Mammary epithelial cell (primary cell): ENCODE results near the gene ZC3H7B.

Experiments
- EZH2 ChIP-seq: IDR thresholded peaks from 2 replicates; pipeline ENCODE4 v1.6.1; 2012; ENCODE audit warnings: low read length, inconsistent platforms, borderline replicate concordance
- TF ChIP-seq, protein P1 (sequence below), 2 donors: IDR thresholded peaks in 1 of 2; conservative IDR thresholded peaks in 1 of 2; 2 replicates each; pipeline ENCODE4 v1.5.1; 2011 to 2012; ENCODE audit warnings: inconsistent platforms in 2 of 2, low read length in 2 of 2, mild to moderate bottlenecking in 2 of 2, control low read depth in 1 of 2, low read depth in 1 of 2; ENCODE audit not compliant: insufficient read depth in 1 of 2; ENCODE audit errors: extremely low read depth in 1 of 2

DNA sequence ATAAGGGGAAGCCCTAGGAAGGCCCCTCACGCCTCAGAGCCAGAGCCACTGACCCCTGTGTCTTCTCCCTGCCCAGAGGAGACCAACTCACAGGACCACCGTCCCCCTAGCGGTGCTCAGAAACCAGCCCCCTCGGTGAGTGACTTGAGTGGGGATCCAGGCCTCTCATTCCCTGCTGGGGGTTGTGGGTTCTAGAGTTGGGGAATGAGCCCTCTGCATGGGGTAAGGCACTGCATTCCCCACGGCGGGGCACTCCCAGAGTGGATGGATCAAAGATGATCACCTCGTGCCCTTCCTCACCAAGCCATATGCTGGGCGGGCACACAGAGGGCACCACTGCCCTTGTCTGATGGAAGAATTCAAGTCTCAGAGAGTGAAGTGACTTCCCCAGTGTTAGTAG is 39.7 kb downstream of the ZC3H7B start:
- TF ChIP-seq, protein P1, sequence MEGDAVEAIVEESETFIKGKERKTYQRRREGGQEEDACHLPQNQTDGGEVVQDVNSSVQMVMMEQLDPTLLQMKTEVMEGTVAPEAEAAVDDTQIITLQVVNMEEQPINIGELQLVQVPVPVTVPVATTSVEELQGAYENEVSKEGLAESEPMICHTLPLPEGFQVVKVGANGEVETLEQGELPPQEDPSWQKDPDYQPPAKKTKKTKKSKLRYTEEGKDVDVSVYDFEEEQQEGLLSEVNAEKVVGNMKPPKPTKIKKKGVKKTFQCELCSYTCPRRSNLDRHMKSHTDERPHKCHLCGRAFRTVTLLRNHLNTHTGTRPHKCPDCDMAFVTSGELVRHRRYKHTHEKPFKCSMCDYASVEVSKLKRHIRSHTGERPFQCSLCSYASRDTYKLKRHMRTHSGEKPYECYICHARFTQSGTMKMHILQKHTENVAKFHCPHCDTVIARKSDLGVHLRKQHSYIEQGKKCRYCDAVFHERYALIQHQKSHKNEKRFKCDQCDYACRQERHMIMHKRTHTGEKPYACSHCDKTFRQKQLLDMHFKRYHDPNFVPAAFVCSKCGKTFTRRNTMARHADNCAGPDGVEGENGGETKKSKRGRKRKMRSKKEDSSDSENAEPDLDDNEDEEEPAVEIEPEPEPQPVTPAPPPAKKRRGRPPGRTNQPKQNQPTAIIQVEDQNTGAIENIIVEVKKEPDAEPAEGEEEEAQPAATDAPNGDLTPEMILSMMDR (conservative IDR thresholded peaks at IDR 0.05 in 1 of 2, IDR thresholded peaks at IDR 0.05 in 1 of 2; ENCODE audit: extremely low read depth in 1 of 2, insufficient read depth in 1 of 2, low read depth in 1 of 2, low read length in 2 of 2): no peak
- TF ChIP-seq EZH2: no peak
